ENCODE measurements around the gene LAMP2.

The LAMP2 gene

DNA sequence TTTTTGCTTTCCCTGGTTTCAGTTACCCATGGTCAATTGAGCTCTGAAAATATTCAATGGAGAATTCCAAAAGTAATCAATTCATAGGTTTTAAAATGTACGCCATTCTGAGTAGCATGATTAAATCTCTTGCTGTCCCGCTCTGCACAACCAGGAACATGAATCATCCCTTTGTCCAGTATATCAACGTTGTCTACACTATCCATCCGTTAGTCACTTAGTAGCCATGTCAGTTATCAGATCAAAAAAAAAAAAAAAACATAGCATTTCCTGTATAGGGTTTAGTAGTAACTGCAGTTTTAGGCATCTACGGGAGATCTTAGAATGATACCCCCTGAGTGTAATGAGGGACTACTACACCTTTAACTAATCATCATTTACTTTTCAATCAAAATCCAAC lies 15.1 kb downstream of the LAMP2 start:
- H3K27ac ChIP-seq, result no peak overlapping the region
- TF ChIP-seq ZFX (IDR thresholded peaks at IDR 0.05), result no peak
- TF ChIP-seq, protein P1, sequence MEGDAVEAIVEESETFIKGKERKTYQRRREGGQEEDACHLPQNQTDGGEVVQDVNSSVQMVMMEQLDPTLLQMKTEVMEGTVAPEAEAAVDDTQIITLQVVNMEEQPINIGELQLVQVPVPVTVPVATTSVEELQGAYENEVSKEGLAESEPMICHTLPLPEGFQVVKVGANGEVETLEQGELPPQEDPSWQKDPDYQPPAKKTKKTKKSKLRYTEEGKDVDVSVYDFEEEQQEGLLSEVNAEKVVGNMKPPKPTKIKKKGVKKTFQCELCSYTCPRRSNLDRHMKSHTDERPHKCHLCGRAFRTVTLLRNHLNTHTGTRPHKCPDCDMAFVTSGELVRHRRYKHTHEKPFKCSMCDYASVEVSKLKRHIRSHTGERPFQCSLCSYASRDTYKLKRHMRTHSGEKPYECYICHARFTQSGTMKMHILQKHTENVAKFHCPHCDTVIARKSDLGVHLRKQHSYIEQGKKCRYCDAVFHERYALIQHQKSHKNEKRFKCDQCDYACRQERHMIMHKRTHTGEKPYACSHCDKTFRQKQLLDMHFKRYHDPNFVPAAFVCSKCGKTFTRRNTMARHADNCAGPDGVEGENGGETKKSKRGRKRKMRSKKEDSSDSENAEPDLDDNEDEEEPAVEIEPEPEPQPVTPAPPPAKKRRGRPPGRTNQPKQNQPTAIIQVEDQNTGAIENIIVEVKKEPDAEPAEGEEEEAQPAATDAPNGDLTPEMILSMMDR (conservative IDR thresholded peaks at IDR 0.05), result no peak

DNA sequence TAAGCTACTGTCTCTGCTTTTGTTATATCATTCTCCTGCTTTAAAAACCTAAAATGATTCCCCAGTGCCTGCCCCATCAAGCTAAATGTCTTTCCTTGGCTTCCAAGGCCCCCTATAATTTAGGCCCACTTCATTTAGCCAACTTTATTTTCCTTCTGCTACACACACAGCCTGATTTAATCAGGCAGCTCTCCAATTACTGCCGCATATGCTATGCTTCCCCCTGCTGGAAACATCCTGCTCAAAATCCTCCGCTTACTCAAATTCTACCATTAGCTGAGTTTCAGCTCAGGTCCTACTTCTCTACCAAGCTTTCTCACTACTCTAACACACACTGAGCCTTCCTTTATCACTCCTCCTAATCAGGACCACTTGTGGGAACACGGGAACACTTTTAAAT lies 17.0 kb downstream of the LAMP2 start:
- TF ChIP-seq ZFX (IDR thresholded peaks at IDR 0.05), result no peak
- TF ChIP-seq, protein P1 (conservative IDR thresholded peaks at IDR 0.05), result peak; percentile 48
- no peak overlapping the region for H3K27ac ChIP-seq

DNA sequence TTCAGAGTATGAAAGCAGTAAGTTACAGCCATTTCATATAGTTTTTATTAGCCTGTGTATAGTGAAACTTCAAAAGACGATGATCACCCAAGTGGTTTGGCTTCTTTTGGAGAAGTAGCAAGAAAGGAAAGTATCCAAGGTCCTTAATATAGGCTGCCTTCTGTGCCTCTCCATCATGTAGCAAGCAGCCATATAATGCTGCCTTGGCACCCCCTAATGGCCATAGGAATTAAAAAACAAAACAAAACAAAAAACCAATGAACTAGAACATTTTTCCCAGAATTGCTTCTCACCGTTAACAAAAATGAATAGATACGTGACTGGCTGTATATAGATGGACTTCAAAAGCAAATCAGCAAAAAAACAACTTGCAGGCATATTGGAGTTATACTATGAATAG lies 18.9 kb downstream of the LAMP2 start:
- no peak for TF ChIP-seq ZFX (IDR thresholded peaks at IDR 0.05)
- TF ChIP-seq, protein P1 (conservative IDR thresholded peaks at IDR 0.05), result peak; percentile 34
- H3K27ac ChIP-seq, result no peak overlapping the region

DNA sequence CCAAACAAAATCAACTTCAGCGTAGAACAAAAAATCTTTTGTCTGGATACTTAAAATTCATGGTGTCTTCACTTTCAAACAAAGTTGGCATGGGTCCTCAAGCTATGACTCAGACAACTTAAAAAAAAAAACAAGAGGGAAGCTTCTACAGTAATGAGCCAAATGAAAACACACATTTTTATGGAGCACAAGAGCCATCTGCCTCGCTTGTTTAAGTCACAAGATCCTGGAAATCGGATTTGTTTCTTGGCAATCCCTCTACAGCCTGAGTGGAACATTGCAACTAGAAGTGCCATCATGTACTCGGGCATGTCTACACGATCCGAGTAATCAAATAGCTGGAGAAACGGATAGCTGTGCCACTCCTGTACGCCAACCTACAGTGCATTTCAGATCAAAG lies 22.6 kb downstream of the LAMP2 start:
- H3K27ac ChIP-seq, result peak overlapping the region; percentile 32
- TF ChIP-seq, protein P1 (conservative IDR thresholded peaks at IDR 0.05), result no peak; the same call in 1 of the 2 replicates
- no peak for TF ChIP-seq ZFX (IDR thresholded peaks at IDR 0.05)

DNA sequence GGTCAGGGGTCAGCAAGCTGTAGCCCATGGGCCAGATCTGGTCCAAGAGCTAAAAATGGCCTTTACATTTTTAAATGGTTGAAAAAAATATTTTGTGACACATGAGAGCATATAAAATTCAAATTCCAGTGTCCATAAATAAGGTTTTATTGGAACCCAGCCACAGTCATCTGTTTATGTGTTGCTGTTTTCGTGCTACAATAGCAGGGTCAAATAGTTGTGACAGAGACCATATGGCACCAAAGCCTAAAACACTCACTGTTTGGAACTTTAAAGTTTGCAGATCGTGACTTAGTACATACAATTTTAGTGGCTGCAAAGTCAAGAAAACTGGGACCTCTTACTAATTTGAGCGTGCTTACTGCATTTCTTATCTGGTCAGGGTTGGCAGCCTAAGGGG lies 29.2 kb downstream of the LAMP2 start:
- H3K27ac ChIP-seq, result no peak overlapping the region
- TF ChIP-seq, protein P1 (conservative IDR thresholded peaks at IDR 0.05), result no peak
- no peak for TF ChIP-seq ZFX (IDR thresholded peaks at IDR 0.05)

DNA sequence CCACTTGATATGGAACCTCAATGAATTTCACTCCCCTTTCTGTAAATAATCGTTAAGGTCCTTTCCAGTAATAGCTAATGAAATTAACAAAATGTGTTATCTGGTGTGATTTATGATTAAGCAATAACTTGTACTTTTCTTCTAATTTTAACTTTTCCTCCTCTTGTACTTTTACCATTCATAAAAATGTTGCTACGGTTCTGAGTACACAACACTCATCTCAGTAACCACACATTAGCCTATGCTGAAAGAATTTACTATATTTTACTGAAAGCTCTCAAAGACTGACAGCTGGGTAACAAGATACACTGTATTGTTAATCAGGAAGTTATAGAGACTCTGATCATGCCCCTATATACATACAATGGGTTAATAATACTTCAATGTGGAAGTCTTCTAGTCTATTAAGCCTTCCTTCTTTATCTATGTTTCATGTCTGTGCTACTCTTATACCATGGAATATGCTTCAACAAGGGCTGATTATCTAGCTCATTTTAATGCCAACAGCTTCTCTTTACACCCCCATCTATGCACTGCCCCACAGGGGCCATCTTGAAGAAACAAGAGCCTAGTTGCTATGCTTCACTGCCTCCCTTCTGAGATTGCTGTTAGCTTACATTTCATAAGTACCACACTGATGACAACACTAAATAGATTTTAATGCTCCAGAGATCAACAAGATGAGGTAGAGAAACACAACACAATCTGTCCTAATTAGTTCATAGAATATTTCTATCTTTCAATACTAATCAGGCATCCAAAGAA lies 39.1 kb downstream of the LAMP2 start:
- TF ChIP-seq, protein P1 (conservative IDR thresholded peaks at IDR 0.05), result no peak
- no peak for TF ChIP-seq ZFX (IDR thresholded peaks at IDR 0.05)

DNA sequence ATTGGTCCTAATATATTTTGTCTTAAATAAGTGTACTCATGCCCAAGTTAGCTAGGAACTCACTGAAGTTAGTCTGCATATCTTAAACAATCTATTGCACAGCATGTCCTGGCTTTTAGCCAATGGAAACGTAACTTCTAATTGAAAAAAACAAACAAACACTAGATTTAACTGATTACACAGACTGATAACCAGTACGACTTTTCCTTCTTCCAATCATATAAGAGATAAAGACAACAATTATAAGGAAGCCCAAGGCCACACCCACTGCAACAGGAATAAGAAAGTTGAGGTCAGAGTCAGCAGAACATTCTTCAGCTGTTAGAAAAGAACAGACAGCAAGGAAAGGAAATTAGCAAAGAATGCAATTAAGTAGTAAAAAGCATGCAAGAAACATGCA lies 40.8 kb downstream of the LAMP2 start:
- no peak for TF ChIP-seq ZFX (IDR thresholded peaks at IDR 0.05)
- TF ChIP-seq, protein P1 (conservative IDR thresholded peaks at IDR 0.05), result no peak
- H3K27ac ChIP-seq, result no peak overlapping the region

More for the DNA sequence above, 39.1 kb downstream of the LAMP2 start:
- no peak overlapping the region for H3K27ac ChIP-seq
